CD14-positive monocyte (primary cell): Measurements from ENCODE around the gene KRTAP23-1. TPM values are rescaled to one million over a fixed set of nuclear protein-coding genes. Genes with fewer than 3 reads are reported as not detected.

Experiments used
- DNase-seq, 3 donors: peaks; one replicate each; pipeline ENCODE4 v3.0.0-alpha.2; 2011 to 2022
- H2AFZ ChIP-seq: 2 replicates; pipeline ENCODE4 v1.6.0; 2012; ENCODE audit warnings: mild to moderate bottlenecking, low read depth, low read length, inconsistent platforms; ENCODE audit not compliant: insufficient read depth, poor library complexity, severe bottlenecking
- H3K27ac ChIP-seq, 2 donors: 1 replicate in 1 of 2; 2 replicates in 1 of 2; pipeline ENCODE4 v1.5.1; 2012 to 2013; ENCODE audit warnings: low read length in 2 of 2, control low read depth in 1 of 2, inconsistent platforms in 1 of 2, low read depth in 1 of 2, mild to moderate bottlenecking in 1 of 2
- H3K27me3 ChIP-seq, 2 donors: one replicate each; pipeline versions ENCODE4 v1.6.0 to v1.6.1; 2011 to 2013; ENCODE audit warnings: low read length in 2 of 2; ENCODE audit not compliant: control insufficient read depth in 2 of 2, insufficient read depth in 2 of 2
- H3K36me3 ChIP-seq, 2 donors: replicated peaks in 1 of 2; 1 replicate in 1 of 2; 2 replicates in 1 of 2; pipeline versions ENCODE4 v1.5.1 to v1.6.1; 2012 to 2013; ENCODE audit warnings: low read length in 2 of 2, control low read depth in 1 of 2, inconsistent platforms in 1 of 2, mild to moderate bottlenecking in 1 of 2; ENCODE audit not compliant: insufficient read depth in 2 of 2, control insufficient read depth in 1 of 2
- H3K4me1 ChIP-seq, 2 donors: 1 replicate in 1 of 2; 2 replicates in 1 of 2; pipeline versions ENCODE4 v1.5.1 to v1.6.1; 2012 to 2013; ENCODE audit warnings: low read length in 2 of 2, control low read depth in 1 of 2, inconsistent platforms in 1 of 2, mild to moderate bottlenecking in 1 of 2, moderate library complexity in 1 of 2; ENCODE audit not compliant: insufficient read depth in 2 of 2, control insufficient read depth in 1 of 2
- H3K4me2 ChIP-seq: replicated peaks from 2 replicates; pipeline ENCODE3; 2012; ENCODE audit warnings: low read length, moderate library complexity, mild to moderate bottlenecking; ENCODE audit not compliant: poor library complexity, severe bottlenecking; ENCODE audit errors: extremely low read depth
- H3K4me3 ChIP-seq, 3 experiments: fragments of 200-600 bp in 1 of 3; sonication (generic) in 1 of 3; replicated peaks in 1 of 3; 1 replicate in 2 of 3; 2 replicates in 1 of 3; pipeline ENCODE4 v1.5.1; 2011 to 2013; ENCODE audit warnings: low read length in 3 of 3, mild to moderate bottlenecking in 3 of 3, control low read depth in 2 of 3, low read depth in 2 of 3, inconsistent platforms in 1 of 3, moderate library complexity in 1 of 3
- H3K79me2 ChIP-seq: 2 replicates; pipeline ENCODE4 v1.6.0; 2012; ENCODE audit warnings: mild to moderate bottlenecking, control low read depth, inconsistent platforms, low read length, moderate library complexity; ENCODE audit not compliant: insufficient read depth
- H3K9ac ChIP-seq: 2 replicates; pipeline ENCODE4 v1.6.0; 2017; ENCODE audit warnings: low read length, mild to moderate bottlenecking; ENCODE audit not compliant: insufficient read depth, poor library complexity, severe bottlenecking
- H3K9me3 ChIP-seq, 2 donors: replicated peaks in 1 of 2; 1 replicate in 1 of 2; 2 replicates in 1 of 2; pipeline versions ENCODE4 v1.5.1 to v1.6.1; 2012 to 2013; ENCODE audit warnings: low read length in 2 of 2, control low read depth in 1 of 2; ENCODE audit not compliant: control insufficient read depth in 1 of 2, insufficient read depth in 1 of 2
- H4K20me1 ChIP-seq: 2 replicates; pipeline ENCODE4 v1.6.0; 2012; ENCODE audit warnings: mild to moderate bottlenecking, low read length, control low read depth, moderate library complexity; ENCODE audit not compliant: insufficient read depth
- H3K27ac Mint-ChIP-seq, 7 donors: one replicate each; pipeline ENCODE4 v1.8.0; 2020; ENCODE audit warnings: mild to moderate bottlenecking in 7 of 7, mixed read lengths in 7 of 7, moderate library complexity in 6 of 7, inconsistent platforms in 2 of 7
- H3K27me3 Mint-ChIP-seq, 3 donors: one replicate each; pipeline ENCODE4 v1.8.0; 2021 to 2022; ENCODE audit warnings: low read depth in 3 of 3, mild to moderate bottlenecking in 3 of 3, mixed read lengths in 3 of 3, moderate library complexity in 3 of 3, inconsistent platforms in 1 of 3
- H3K36me3 Mint-ChIP-seq, 2 donors: one replicate each; pipeline ENCODE4 v1.8.0; 2020; ENCODE audit warnings: mixed read lengths in 2 of 2, inconsistent platforms in 1 of 2, mild to moderate bottlenecking in 1 of 2
- H3K4me1 Mint-ChIP-seq: one replicate; pipeline ENCODE4 v1.8.0; 2020; ENCODE audit warnings: mild to moderate bottlenecking, mixed read lengths
- H3K4me3 Mint-ChIP-seq, 2 donors: one replicate each; pipeline ENCODE4 v1.8.0; 2020; ENCODE audit warnings: mild to moderate bottlenecking in 2 of 2, mixed read lengths in 2 of 2, moderate library complexity in 1 of 2
- H3K9me3 Mint-ChIP-seq, 7 donors: one replicate each; pipeline ENCODE4 v1.8.0; 2020 to 2022; ENCODE audit warnings: mixed read lengths in 7 of 7, mild to moderate bottlenecking in 6 of 7, moderate library complexity in 6 of 7, inconsistent platforms in 2 of 7
- WGBS: methylation state at CpG from one replicate; pipeline ENCODE4 v1.1.5; 2013; ENCODE audit warnings: missing lambda C conversion rate; ENCODE audit not compliant: insufficient coverage; 5-methylcytosine and 5-hydroxymethylcytosine counted together
- intact Hi-C, 2 donors: fragments of 100-400 bp; cut with micrococcal nuclease; formaldehyde crosslinking; loops; one replicate each; pipeline versions ENCODE4 v1.15.0 to v1.15.1; 2023
- polyA minus RNA-seq: library from RNA; depleted of rRNA, polyadenylated mRNA; stranded (reverse); fragments of >200 nt; gene quantifications from 2 replicates; pipeline ENCODE4 v1.2.3, GENCODE V29; 2012
- polyA plus RNA-seq, 3 donors: library from polyadenylated mRNA; depleted of rRNA in 1 of 3; unstranded in 2 of 3; stranded (reverse) in 1 of 3; fragments of 300-500 nt in 2 of 3; fragments of >200 nt in 1 of 3; fragmentation: Illumina TruSeq in 2 of 3; gene quantifications; 1 replicate in 2 of 3; 2 replicates in 1 of 3; pipeline ENCODE4 v1.2.3, GENCODE V29; 2012 to 2021
- total RNA-seq, 12 experiments: library from RNA in 1 of 12; stranded (reverse) in 1 of 12; fragments of 120-200 nt in 1 of 12; gene quantifications; one replicate each; pipeline ENCODE4 v1.2.4 and lab custom pipeline; 2013 to 2026; ENCODE audit warnings: mixed read lengths in 6 of 12, inconsistent platforms in 1 of 12
- TF ChIP-seq, protein P1 (sequence below): fragments of 200-600 bp; IDR thresholded peaks from one replicate; pipeline ENCODE4 v1.8.0; 2022; ENCODE audit warnings: antibody characterized with exemption, mild to moderate bottlenecking

Gene KRTAP23-1, protein sequence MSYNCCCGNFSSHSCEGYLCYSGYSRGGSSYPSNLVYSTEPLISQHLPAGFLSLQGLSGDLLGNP
- total RNA-seq (2013), result not detected
- not detected for polyA plus RNA-seq
- polyA minus RNA-seq, result not detected in 2 replicates
- total RNA-seq (lab: John Stamatoyannopoulos, UW), result 0 to 0.07 (median 0) reads per million in 11 experiments

DNA sequence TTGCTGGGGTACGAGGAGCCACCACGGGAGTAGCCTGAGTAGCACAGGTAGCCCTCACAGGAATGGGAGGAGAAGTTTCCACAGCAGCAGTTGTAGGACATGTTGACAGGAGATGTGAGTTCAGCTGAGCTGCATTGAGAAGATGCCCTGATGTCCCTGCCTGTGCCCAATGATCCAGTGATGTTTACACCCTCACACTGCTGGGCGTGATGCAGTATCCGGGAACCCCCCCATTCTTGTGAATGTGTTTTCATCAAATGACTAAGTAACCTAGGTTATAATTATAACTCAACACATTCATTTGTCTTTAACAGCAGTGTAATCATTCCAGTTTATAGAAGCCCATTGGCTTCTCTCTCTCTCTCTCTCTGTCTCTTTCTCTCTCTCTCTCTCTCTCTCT lies at the start of gene KRTAP23-1:
KRTAP23-1 (minus strand) TSS at position 101 of the 400 bp plus-strand sequence; CDS start at position 101, 0 bp downstream.
- peaks cover 0 to 1% (median 0%) of the 10 kb centered on the region in 3 donors for H3K27me3 Mint-ChIP-seq

DNA sequence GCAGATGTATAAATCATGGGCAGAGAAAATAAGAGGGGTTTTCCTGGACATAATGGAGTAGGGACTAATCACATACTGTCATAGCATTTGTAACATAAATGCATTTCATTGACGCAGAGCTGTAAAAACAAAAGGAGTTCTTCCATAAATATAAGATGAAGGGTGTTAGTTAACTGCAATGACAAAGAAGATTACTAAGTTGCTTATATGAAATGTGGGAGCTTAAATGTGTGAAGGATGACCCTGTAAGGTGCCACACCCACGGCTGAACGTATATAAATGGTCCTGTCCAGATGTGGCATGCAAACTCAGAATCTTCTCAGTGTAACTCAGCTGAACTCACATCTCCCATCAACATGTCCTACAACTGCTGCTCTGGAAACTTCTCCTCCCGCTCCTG lies 47.3 kb upstream of the KRTAP23-1 start, which contains the start of gene KRTAP13-1:
KRTAP13-1 (plus strand) TSS at position 301 of the 400 bp plus-strand sequence; CDS start at position 357, 56 bp downstream.
- Mint-ChIP-seq H3K9me3 (peaks cover 0 to 7% (median 4%) of the 10 kb centered on the region in 7 donors), H3K36me3 (no peaks in the 10 kb centered on the region), H3K4me3 (no peak within 1 kb of the TSS), H3K27me3 (peaks cover 0 to 3% (median 0%) of the 10 kb centered on the region in 3 donors), H3K4me1 (no peaks in the 10 kb centered on the region), H3K27ac (no peak within 1 kb of the TSS)
- Histone ChIP-seq H4K20me1 (no peaks in the 10 kb centered on the region), H3K4me3 (no peak within 1 kb of the TSS), H3K9me3 (peaks cover 0 to 6% of the 10 kb centered on the region in 2 donors), H3K9ac (no peak within 1 kb of the TSS), H3K36me3 (no peaks in the 10 kb centered on the region), H3K27ac (no peak within 1 kb of the TSS), H3K4me2 (no peak within 1 kb of the TSS), H3K4me1 (no peaks in the 10 kb centered on the region), H3K27me3 (no peaks in the 10 kb centered on the region), H2AFZ (no peak within 1 kb of the TSS), H3K79me2 (no peaks in the 10 kb centered on the region)
- TF ChIP-seq, protein P1, sequence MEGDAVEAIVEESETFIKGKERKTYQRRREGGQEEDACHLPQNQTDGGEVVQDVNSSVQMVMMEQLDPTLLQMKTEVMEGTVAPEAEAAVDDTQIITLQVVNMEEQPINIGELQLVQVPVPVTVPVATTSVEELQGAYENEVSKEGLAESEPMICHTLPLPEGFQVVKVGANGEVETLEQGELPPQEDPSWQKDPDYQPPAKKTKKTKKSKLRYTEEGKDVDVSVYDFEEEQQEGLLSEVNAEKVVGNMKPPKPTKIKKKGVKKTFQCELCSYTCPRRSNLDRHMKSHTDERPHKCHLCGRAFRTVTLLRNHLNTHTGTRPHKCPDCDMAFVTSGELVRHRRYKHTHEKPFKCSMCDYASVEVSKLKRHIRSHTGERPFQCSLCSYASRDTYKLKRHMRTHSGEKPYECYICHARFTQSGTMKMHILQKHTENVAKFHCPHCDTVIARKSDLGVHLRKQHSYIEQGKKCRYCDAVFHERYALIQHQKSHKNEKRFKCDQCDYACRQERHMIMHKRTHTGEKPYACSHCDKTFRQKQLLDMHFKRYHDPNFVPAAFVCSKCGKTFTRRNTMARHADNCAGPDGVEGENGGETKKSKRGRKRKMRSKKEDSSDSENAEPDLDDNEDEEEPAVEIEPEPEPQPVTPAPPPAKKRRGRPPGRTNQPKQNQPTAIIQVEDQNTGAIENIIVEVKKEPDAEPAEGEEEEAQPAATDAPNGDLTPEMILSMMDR, result no peak
- DNase-seq, result no peak
- 91% methylated on average over 3 of the region's 4 CpGs for WGBS
- intact Hi-C loops, result no loop called here

More for the DNA sequence above, at the start of gene KRTAP23-1:
- H3K27me3 ChIP-seq, result no peaks in the 10 kb centered on the region
- intact Hi-C loops, result loop anchor here in 1 of 2 donors (10.0 kb wide), 1 partner anchor 736 kb away; no protein-coding TSS in a partner anchor
- no peaks in the 10 kb centered on the region for H3K36me3 Mint-ChIP-seq
- H3K9me3 Mint-ChIP-seq, result peaks cover 2 to 18% (median 5%) of the 10 kb centered on the region in 7 donors
- H3K79me2 ChIP-seq, result no peaks in the 10 kb centered on the region
- no peaks in the 10 kb centered on the region for H4K20me1 ChIP-seq
- H3K4me1 ChIP-seq, result no peaks in the 10 kb centered on the region
- no peak within 1 kb of the TSS for H3K4me3 Mint-ChIP-seq
- WGBS, result 93% methylated on average over 2 of the region's 4 CpGs
- H2AFZ ChIP-seq, result no peak within 1 kb of the TSS
- no peak within 1 kb of the TSS for H3K27ac ChIP-seq
- no peaks in the 10 kb centered on the region for H3K36me3 ChIP-seq
- no peak within 1 kb of the TSS for H3K27ac Mint-ChIP-seq
- no peaks in the 10 kb centered on the region for H3K4me1 Mint-ChIP-seq
- H3K9me3 ChIP-seq, result peaks cover 0 to 3% of the 10 kb centered on the region in 2 donors
- no peak within 1 kb of the TSS for H3K4me2 ChIP-seq
- TF ChIP-seq, protein P1, result no peak
- DNase-seq, result no peak
- H3K9ac ChIP-seq, result no peak within 1 kb of the TSS
- H3K4me3 ChIP-seq, result no peak within 1 kb of the TSS
